Measurements from ENCODE around the gene SYTL1.

- TF ChIP-seq, protein P1, sequence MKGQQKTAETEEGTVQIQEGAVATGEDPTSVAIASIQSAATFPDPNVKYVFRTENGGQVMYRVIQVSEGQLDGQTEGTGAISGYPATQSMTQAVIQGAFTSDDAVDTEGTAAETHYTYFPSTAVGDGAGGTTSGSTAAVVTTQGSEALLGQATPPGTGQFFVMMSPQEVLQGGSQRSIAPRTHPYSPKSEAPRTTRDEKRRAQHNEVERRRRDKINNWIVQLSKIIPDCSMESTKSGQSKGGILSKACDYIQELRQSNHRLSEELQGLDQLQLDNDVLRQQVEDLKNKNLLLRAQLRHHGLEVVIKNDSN (IDR thresholded peaks at IDR 0.05) = no peak
- TF ChIP-seq EP300 (IDR thresholded peaks at IDR 0.05; ENCODE audit: borderline replicate concordance) (no peak), RAD21 (IDR thresholded peaks at IDR 0.05; ENCODE audit: low read depth) (no peak), CEBPB (IDR thresholded peaks at IDR 0.05) (no peak), MAX (IDR thresholded peaks at IDR 0.05) (no peak), TEAD4 (IDR thresholded peaks at IDR 0.05) (no peak), NFIC (IDR thresholded peaks at IDR 0.05) (no peak), TAF1 (IDR thresholded peaks at IDR 0.05; ENCODE audit: low read depth) (no peak), YY1 (IDR thresholded peaks at IDR 0.05; ENCODE audit: low read depth) (no peak), ZBTB7A (IDR thresholded peaks at IDR 0.05; ENCODE audit: low read depth) (no peak), EGR1 (IDR thresholded peaks at IDR 0.05) (no peak)
- TF ChIP-seq, protein P2, sequence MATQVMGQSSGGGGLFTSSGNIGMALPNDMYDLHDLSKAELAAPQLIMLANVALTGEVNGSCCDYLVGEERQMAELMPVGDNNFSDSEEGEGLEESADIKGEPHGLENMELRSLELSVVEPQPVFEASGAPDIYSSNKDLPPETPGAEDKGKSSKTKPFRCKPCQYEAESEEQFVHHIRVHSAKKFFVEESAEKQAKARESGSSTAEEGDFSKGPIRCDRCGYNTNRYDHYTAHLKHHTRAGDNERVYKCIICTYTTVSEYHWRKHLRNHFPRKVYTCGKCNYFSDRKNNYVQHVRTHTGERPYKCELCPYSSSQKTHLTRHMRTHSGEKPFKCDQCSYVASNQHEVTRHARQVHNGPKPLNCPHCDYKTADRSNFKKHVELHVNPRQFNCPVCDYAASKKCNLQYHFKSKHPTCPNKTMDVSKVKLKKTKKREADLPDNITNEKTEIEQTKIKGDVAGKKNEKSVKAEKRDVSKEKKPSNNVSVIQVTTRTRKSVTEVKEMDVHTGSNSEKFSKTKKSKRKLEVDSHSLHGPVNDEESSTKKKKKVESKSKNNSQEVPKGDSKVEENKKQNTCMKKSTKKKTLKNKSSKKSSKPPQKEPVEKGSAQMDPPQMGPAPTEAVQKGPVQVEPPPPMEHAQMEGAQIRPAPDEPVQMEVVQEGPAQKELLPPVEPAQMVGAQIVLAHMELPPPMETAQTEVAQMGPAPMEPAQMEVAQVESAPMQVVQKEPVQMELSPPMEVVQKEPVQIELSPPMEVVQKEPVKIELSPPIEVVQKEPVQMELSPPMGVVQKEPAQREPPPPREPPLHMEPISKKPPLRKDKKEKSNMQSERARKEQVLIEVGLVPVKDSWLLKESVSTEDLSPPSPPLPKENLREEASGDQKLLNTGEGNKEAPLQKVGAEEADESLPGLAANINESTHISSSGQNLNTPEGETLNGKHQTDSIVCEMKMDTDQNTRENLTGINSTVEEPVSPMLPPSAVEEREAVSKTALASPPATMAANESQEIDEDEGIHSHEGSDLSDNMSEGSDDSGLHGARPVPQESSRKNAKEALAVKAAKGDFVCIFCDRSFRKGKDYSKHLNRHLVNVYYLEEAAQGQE (IDR thresholded peaks at IDR 0.05; ENCODE audit: low read depth) = no peak
Measured at GRCh38 chr1:27297903-27298302, 43.9 kb upstream of the SYTL1 start.
